Measurements from ENCODE around the gene DOCK9. TPM values are rescaled to one million over a fixed set of nuclear protein-coding genes. Genes with fewer than 3 reads are reported as not detected.
A peak's percentile ranks its signal among the peaks of the same experiment; 100 is the strongest.

DOCK9 gene
- total RNA-seq, 4 donors from 2014 or later = 127 to 191 (median 154) TPM

GRCh38 chr13:98962901-98963590 lies 14.8 kb downstream of the DOCK9 start:
- intact Hi-C loops (cut with DNase I) = no loop called here
- peaks cover 64 to 90% (median 86%) of the 10 kb centered on the region in 4 donors for H3K4me1 ChIP-seq
- H3K9me3 ChIP-seq = no peaks in the 10 kb centered on the region
- no peak overlapping the region for H3K4me3 ChIP-seq
- no peak for DNase-seq (ENCODE audit: extremely low spot score)
- WGBS = 79% methylated on average over 9 of the region's 9 CpGs
- no peaks in the 10 kb centered on the region for H3K27me3 ChIP-seq
- peak overlapping the region in 3 of 4 donors; percentile 1 to 41 (median 24) for H3K27ac ChIP-seq (replicated peaks in 1 of 4)
- no peaks in the 10 kb centered on the region for H3K36me3 ChIP-seq
- TF ChIP-seq, protein P1, sequence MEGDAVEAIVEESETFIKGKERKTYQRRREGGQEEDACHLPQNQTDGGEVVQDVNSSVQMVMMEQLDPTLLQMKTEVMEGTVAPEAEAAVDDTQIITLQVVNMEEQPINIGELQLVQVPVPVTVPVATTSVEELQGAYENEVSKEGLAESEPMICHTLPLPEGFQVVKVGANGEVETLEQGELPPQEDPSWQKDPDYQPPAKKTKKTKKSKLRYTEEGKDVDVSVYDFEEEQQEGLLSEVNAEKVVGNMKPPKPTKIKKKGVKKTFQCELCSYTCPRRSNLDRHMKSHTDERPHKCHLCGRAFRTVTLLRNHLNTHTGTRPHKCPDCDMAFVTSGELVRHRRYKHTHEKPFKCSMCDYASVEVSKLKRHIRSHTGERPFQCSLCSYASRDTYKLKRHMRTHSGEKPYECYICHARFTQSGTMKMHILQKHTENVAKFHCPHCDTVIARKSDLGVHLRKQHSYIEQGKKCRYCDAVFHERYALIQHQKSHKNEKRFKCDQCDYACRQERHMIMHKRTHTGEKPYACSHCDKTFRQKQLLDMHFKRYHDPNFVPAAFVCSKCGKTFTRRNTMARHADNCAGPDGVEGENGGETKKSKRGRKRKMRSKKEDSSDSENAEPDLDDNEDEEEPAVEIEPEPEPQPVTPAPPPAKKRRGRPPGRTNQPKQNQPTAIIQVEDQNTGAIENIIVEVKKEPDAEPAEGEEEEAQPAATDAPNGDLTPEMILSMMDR (IDR thresholded peaks at IDR 0.05) = no peak
- peak in 1 of 2 donors; percentile 26 for TF ChIP-seq POLR2AphosphoS5 (IDR thresholded peaks at IDR 0.05)

DNA sequence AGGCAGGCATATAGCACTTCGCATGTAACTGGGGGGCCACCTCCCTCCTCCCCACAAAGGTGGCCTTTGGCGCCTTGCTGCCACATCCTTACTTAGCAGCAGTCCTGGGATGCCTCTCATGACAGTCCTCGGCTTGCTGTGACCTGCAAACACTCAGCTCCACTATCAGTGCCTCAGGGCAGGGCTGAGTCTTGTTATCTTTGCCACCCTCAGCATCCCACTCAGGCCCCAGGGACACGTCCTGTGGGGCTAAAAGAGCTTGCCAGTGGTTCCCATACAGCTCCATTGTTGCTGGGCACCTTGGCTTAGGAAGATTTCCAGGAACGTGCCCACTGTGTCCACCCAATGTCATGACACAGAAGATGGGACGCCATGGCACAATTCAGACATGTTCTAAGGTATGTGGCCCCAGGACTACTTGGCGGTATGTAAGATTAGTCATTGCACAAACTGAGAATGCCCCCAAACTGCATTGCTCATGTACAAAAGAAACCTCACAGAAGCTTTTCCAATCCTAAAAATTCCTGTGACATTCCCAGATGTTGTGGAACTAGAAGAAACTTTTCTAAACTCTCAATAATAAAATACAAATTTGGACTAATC lies 16.3 kb downstream of the DOCK9 start:
- no peaks in the 10 kb centered on the region for H3K9me3 ChIP-seq
- no peaks in the 10 kb centered on the region for H3K36me3 ChIP-seq
- H3K27me3 ChIP-seq = no peaks in the 10 kb centered on the region
- intact Hi-C loops (cut with DNase I) = no loop called here
- 96% methylated on average over 7 of the region's 7 CpGs for WGBS
- no peak for DNase-seq (ENCODE audit: extremely low spot score)
- no peak overlapping the region for H3K4me3 ChIP-seq
- TF ChIP-seq POLR2A (IDR thresholded peaks at IDR 0.05; ENCODE audit: low read depth) (no peak), EP300 (IDR thresholded peaks at IDR 0.05) (no peak), POLR2AphosphoS5 (IDR thresholded peaks at IDR 0.05) (no peak)
- TF ChIP-seq, protein P1 (IDR thresholded peaks at IDR 0.05) = no peak
- H3K4me1 ChIP-seq = peaks cover 61 to 89% (median 83%) of the 10 kb centered on the region in 4 donors
- peak overlapping the region in 1 of 4 donors; percentile 11 for H3K27ac ChIP-seq (replicated peaks in 1 of 4)

DNA sequence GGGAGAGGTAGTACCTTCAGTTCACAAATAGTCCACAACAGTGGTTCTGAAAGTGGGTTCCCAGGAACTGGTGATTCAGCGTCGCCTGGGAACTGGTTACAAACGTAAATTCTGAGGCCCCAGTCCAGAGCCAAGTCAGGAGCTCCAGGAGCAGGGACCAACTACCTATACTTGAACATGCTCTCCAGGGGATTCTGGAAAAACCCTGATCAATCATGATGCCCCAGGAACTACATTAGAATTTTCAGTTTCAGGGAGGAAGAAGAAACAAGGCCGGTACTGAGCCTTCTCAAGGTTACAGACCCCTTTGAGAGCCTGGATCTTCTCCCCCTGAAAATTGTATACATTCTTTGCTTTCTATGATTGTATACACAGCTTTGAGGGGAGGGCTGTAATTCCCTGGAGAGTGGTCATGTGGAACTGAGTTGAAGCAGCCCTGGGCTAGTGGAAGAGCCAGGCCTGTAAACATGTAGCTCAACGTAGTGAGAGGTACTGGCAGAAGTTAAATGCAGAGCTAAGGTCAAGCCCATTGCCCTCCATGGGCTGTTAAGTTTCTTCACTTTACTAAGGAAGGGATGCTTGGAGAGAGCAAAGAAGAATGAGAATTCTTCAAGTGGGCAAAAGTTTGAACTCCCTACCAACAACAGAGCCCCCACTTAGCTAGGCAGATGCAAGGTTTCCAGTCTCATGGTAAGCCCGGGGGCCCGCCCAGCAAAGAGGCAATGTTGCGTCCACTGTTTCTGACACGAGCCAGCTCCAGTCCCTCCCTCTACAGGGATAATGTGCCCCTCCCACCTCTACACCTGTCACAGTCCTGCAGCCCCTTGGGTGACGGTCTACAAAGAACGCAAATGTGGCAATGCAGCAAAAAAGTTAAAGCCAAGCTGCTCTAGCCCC lies 17.0 kb downstream of the DOCK9 start:
- H3K27me3 ChIP-seq = no peaks in the 10 kb centered on the region
- peaks cover 61 to 81% (median 76%) of the 10 kb centered on the region in 4 donors for H3K4me1 ChIP-seq
- no peaks in the 10 kb centered on the region for H3K36me3 ChIP-seq
- H3K27ac ChIP-seq (replicated peaks in 1 of 4) = peak overlapping the region; percentile 5 to 62 (median 48)
- 83% methylated on average over 11 of the region's 11 CpGs for WGBS
- no peak overlapping the region for H3K4me3 ChIP-seq
- TF ChIP-seq, protein P1 (IDR thresholded peaks at IDR 0.05) = no peak
- TF ChIP-seq EP300 (IDR thresholded peaks at IDR 0.05) (no peak), POLR2A (IDR thresholded peaks at IDR 0.05; ENCODE audit: low read depth) (no peak), POLR2AphosphoS5 (IDR thresholded peaks at IDR 0.05) (no peak)
- intact Hi-C loops (cut with DNase I) = no loop called here
- H3K9me3 ChIP-seq = no peaks in the 10 kb centered on the region
- no peak for DNase-seq (ENCODE audit: extremely low spot score)

- peaks cover 61 to 76% (median 70%) of the 10 kb centered on the region in 4 donors for H3K4me1 ChIP-seq
- WGBS = 83% methylated on average over 14 of the region's 14 CpGs
- no peak overlapping the region for H3K4me3 ChIP-seq
Observed at GRCh38 chr13:98959786-98960605, 17.9 kb downstream of the DOCK9 start.

More at GRCh38 chr13:98959786-98960605, 17.9 kb downstream of the DOCK9 start:
- intact Hi-C loops (cut with DNase I) = no loop called here
- TF ChIP-seq POLR2A (IDR thresholded peaks at IDR 0.05; ENCODE audit: low read depth) (no peak), POLR2AphosphoS5 (IDR thresholded peaks at IDR 0.05) (no peak), EP300 (IDR thresholded peaks at IDR 0.05) (no peak)
- TF ChIP-seq, protein P1 (IDR thresholded peaks at IDR 0.05) = no peak
- DNase-seq (ENCODE audit: extremely low spot score) = no peak
- peaks cover 0 to 4% (median 0%) of the 10 kb centered on the region in 4 donors for H3K36me3 ChIP-seq
- no peaks in the 10 kb centered on the region for H3K9me3 ChIP-seq
- no peaks in the 10 kb centered on the region for H3K27me3 ChIP-seq
- H3K27ac ChIP-seq (replicated peaks in 1 of 4) = peak overlapping the region; percentile 5 to 62 (median 48)

Data from esophagus muscularis mucosa (tissue), 4 donors.